Immature natural killer cell (primary cell): ENCODE results near the gene UIMC1. TPM values are rescaled to one million over a fixed set of nuclear protein-coding genes. Genes with fewer than 3 reads are reported as not detected.
A peak's percentile ranks its signal among the peaks of the same experiment; 100 is the strongest.
"Not testable (repeated sequence)": the region's sequence is repeated elsewhere in the genome, so short reads cannot be mapped to it uniquely, and the experiment has no call there.

ENCODE experiments used
- DNase-seq, 3 donors: peaks; one replicate each; pipeline ENCODE4 v3.0.0; 2022; ENCODE audit warnings: mixed read lengths in 1 of 3
- H3K27ac Mint-ChIP-seq, 6 donors: one replicate each; pipeline ENCODE4 v1.8.0; 2020; ENCODE audit warnings: mixed read lengths in 6 of 6, mild to moderate bottlenecking in 5 of 6, inconsistent platforms in 4 of 6, moderate library complexity in 3 of 6
- H3K27me3 Mint-ChIP-seq, 3 donors: one replicate each; pipeline ENCODE4 v1.8.0; 2020 to 2021; ENCODE audit warnings: low read depth in 3 of 3, mild to moderate bottlenecking in 3 of 3, mixed read lengths in 3 of 3, moderate library complexity in 3 of 3, inconsistent platforms in 1 of 3
- H3K36me3 Mint-ChIP-seq, 3 donors: one replicate each; pipeline ENCODE4 v1.8.0; 2020; ENCODE audit warnings: mixed read lengths in 3 of 3, inconsistent platforms in 2 of 3, mild to moderate bottlenecking in 2 of 3
- H3K4me1 Mint-ChIP-seq, 2 donors: one replicate each; pipeline ENCODE4 v1.8.0; 2020; ENCODE audit warnings: inconsistent platforms in 2 of 2, mild to moderate bottlenecking in 2 of 2, mixed read lengths in 2 of 2, moderate library complexity in 1 of 2
- H3K4me3 Mint-ChIP-seq, 5 donors: one replicate each; pipeline ENCODE4 v1.8.0; 2020; ENCODE audit warnings: mild to moderate bottlenecking in 5 of 5, mixed read lengths in 5 of 5, inconsistent platforms in 3 of 5, moderate library complexity in 3 of 5
- H3K9me3 Mint-ChIP-seq, 6 donors: one replicate each; pipeline ENCODE4 v1.8.0; 2020; ENCODE audit warnings: mild to moderate bottlenecking in 6 of 6, mixed read lengths in 6 of 6, inconsistent platforms in 4 of 6, moderate library complexity in 3 of 6
- polyA plus RNA-seq, 3 donors: library from polyadenylated mRNA; unstranded; fragments of 300-500 nt; fragmentation: Illumina TruSeq; gene quantifications; one replicate each; pipeline ENCODE4 v1.2.3, GENCODE V29; 2021

The UIMC1 gene
- polyA plus RNA-seq, 3 donors from 2014 or later, result 12.8 to 21.5 (median 14.9) TPM

DNA sequence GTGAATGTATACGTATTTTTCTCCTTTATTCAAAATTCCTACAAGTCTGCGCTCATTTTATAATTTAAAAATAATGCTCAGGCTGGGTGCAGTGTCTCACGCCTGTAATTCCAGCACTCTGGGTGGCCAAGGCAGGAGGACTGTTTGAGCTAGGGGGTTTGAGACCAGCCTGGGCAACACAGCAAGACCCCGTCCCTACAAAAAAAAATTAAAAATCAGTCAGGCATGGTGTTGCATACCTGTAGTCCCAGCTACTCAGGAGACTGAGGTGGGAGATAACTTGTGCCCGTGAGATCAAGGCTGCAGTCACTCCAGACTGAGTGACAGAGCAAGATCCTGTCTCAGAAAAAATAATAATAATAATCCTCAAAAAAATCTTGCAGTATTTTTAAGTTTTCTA lies 7.8 kb downstream of the UIMC1 start:
- peaks cover 0 to 7% (median 6%) of the 10 kb centered on the region in 3 donors for H3K36me3 Mint-ChIP-seq
- no peak overlapping the region for H3K4me3 Mint-ChIP-seq
- no peaks in the 10 kb centered on the region for H3K27me3 Mint-ChIP-seq
- H3K27ac Mint-ChIP-seq, result no peak overlapping the region
- peaks cover 47 to 74% of the 10 kb centered on the region in 2 donors for H3K4me1 Mint-ChIP-seq
- peaks cover 0 to 2% (median 0%) of the 10 kb centered on the region in 6 donors for H3K9me3 Mint-ChIP-seq
- DNase-seq, result no peak

DNA sequence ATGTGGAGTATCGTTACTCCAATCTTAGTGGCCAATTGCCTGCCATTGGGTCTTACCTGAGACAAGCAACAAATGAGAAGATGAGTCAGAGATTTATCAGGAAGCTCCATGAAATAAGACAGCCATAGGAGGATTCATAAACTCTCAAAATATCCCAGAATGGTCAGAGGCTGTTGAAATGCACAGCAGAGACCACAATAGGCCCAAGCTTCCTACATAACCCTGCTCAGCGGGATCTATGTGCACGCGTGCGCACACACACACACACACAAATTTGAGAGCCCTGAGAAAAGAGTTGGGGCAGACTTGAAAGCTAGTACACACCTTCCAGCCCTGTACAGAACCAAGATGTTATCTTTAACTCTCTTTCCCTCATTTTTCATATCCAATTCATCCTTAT lies 9.8 kb downstream of the UIMC1 start:
- Mint-ChIP-seq H3K9me3 (peaks cover 0 to 2% (median 0%) of the 10 kb centered on the region in 6 donors), H3K27me3 (no peaks in the 10 kb centered on the region), H3K4me1 (peaks cover 49 to 80% of the 10 kb centered on the region in 2 donors), H3K4me3 (no peak overlapping the region), H3K36me3 (peaks cover 0 to 7% (median 6%) of the 10 kb centered on the region in 3 donors), H3K27ac (peak overlapping the region in 3 of 6 donors; percentile 36 to 79 (median 70))
- DNase-seq, result no peak

DNA sequence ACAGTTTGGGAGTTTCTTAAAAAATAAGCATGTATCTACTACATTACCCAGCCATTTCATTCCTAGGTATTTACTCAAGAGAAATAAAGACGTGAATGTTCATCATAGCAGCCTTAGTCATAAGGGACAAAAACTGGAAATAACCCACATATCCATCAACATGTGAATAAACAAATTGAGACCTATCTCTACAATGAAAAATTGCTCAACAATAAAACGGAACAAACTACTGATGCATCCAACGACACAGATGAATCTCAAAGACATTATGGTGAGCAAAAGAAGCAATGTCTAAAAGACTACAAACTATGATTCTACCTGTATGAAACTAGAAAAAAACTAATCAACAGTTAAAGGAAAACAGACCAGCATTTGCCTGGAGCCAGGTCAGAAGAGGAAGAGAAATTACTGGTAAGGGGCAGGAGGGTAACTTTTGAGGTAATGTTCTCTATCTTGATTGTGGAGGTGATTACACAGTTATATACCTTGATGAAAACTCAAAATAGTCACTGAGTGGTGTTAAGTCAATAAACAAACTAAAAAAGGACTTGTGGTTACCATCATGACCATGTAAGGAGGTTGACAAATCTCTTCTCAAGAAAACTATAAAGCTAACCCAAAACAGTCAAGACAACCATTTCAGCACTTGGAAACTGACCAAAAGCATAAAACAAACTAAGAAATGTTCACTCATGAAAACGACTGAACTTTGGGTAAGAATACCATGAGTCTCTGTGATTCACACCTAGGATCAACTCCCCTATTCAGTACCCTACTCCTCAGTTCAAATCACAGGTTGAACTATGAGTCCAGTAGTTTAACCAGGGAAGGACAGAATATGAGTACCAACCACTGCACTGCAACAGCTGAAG lies 10.4 kb downstream of the UIMC1 start:
- H3K27ac Mint-ChIP-seq, result peak overlapping the region; percentile 9 to 79 (median 34)
- no peak for DNase-seq
- peaks cover 0 to 7% (median 6%) of the 10 kb centered on the region in 3 donors for H3K36me3 Mint-ChIP-seq
- H3K9me3 Mint-ChIP-seq, result peaks cover 0 to 2% (median 0%) of the 10 kb centered on the region in 6 donors
- peaks cover 47 to 77% of the 10 kb centered on the region in 2 donors for H3K4me1 Mint-ChIP-seq
- H3K4me3 Mint-ChIP-seq, result peak overlapping the region in 1 of 5 donors; percentile 1
- H3K27me3 Mint-ChIP-seq, result peaks cover 0 to 2% (median 0%) of the 10 kb centered on the region in 3 donors

DNA sequence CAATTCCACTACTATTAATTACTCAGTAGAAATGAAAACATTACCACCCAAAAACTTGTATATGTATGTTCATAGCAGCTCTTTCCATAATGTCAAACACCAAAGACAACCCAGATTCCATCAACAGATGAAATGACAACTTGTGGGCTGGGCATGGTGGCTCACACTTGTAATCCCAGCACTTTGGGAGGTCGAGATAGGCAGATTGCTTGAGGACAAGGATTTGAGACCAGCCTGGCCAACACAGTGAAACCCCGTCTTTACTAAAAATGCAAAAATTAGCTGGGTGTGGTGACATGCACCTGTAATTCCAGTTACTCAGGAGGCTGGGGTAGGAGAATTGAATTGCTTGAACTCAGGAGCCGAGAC lies 11.5 kb downstream of the UIMC1 start:
- H3K27ac Mint-ChIP-seq, result peak overlapping the region in 1 of 6 donors; percentile 22
- peaks cover 44 to 67% of the 10 kb centered on the region in 2 donors for H3K4me1 Mint-ChIP-seq
- H3K4me3 Mint-ChIP-seq, result no peak overlapping the region
- H3K36me3 Mint-ChIP-seq, result peaks cover 0 to 7% (median 6%) of the 10 kb centered on the region in 3 donors
- H3K9me3 Mint-ChIP-seq, result peaks cover 0 to 2% (median 0%) of the 10 kb centered on the region in 6 donors
- DNase-seq, result no peak
- peaks cover 0 to 2% (median 0%) of the 10 kb centered on the region in 3 donors for H3K27me3 Mint-ChIP-seq

DNA sequence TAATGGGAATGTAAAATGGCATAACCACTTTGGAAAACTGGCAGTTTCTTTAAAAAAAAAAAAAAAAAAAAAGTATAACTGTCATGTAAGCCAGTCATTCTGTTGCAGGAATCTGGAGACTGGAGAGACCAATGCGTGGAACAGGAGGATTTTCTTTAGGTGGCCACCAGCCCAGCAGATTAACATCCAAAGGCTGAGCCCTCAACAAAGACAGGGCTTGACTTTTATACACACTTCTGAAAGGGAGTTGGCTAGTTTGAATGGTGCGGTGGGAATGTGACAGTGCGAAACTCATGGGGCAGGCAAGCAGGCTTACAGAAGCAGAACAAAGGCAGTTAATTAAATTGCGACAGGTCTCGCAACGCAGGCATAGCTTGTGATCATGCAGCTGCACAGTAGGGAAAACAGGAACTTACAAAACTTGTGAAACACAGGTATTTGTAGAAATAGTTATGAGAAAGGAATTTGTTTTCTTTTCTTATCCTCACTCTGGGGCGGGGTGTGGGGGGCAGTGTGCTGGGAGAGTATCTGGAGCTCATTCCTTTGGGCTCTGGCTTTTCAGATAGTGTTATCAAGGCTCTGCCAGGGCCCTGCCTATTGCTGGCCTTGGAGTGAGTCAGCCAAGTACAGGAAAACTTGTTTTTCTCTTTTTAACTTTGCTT lies 12.0 kb downstream of the UIMC1 start:
- no peak overlapping the region for H3K4me3 Mint-ChIP-seq
- H3K9me3 Mint-ChIP-seq, result peaks cover 0 to 2% (median 0%) of the 10 kb centered on the region in 6 donors
- no peak for DNase-seq
- H3K4me1 Mint-ChIP-seq, result peaks cover 46 to 62% of the 10 kb centered on the region in 2 donors
- H3K27ac Mint-ChIP-seq, result peak overlapping the region in 1 of 6 donors; percentile 22
- H3K36me3 Mint-ChIP-seq, result peaks cover 0 to 7% (median 6%) of the 10 kb centered on the region in 3 donors
- H3K27me3 Mint-ChIP-seq, result peaks cover 0 to 2% (median 0%) of the 10 kb centered on the region in 3 donors

DNA sequence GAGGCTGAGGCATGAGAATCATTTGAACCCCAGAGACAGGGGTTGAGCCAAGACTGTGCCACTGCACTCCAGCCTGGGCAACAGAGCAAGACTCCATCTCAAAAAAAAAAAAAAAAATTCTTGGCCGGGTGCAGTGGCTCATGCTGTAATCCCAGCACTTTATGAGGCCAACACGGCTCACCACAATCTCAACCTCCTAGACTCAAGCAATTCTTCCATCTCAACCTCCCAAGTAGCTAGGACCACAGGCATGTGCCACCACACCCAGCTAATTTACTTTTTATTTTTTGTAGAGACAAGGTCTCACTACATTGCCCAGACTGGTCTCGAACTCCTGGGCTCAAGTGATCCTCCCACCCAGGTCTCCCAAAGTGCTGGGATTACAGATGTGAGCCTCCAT lies 13.5 kb downstream of the UIMC1 start:
- not testable (repeated sequence) for H3K9me3 Mint-ChIP-seq, H3K4me3 Mint-ChIP-seq, H3K27me3 Mint-ChIP-seq, DNase-seq, H3K36me3 Mint-ChIP-seq
- Mint-ChIP-seq H3K27ac (peak overlapping the region in 1 of 6 donors; percentile 14), H3K4me1 (peaks cover 46 to 69% of the 10 kb centered on the region in 2 donors)

GRCh38 chr5:176987583-176987982 lies 19.0 kb downstream of the UIMC1 start:
- H3K27ac Mint-ChIP-seq, result no peak overlapping the region

GRCh38 chr5:176986280-176986679 lies 20.3 kb downstream of the UIMC1 start:
- Mint-ChIP-seq H3K4me1 (peaks cover 36 to 42% of the 10 kb centered on the region in 2 donors), H3K27ac (no peak overlapping the region), H3K36me3 (peaks cover 0 to 4% (median 0%) of the 10 kb centered on the region in 3 donors), H3K9me3 (no peaks in the 10 kb centered on the region), H3K4me3 (no peak overlapping the region), H3K27me3 (no peaks in the 10 kb centered on the region)
- DNase-seq, result no peak

More at GRCh38 chr5:176987583-176987982, 19.0 kb downstream of the UIMC1 start:
- Mint-ChIP-seq H3K27me3 (peaks cover 0 to 2% (median 0%) of the 10 kb centered on the region in 3 donors), H3K4me1 (peaks cover 34 to 44% of the 10 kb centered on the region in 2 donors), H3K36me3 (no peaks in the 10 kb centered on the region), H3K9me3 (no peaks in the 10 kb centered on the region), H3K4me3 (no peak overlapping the region)
- no peak for DNase-seq

GRCh38 chr5:176985516-176985915 lies 21.1 kb downstream of the UIMC1 start:
- H3K9me3 Mint-ChIP-seq, result no peaks in the 10 kb centered on the region
- H3K4me1 Mint-ChIP-seq, result peaks cover 34 to 42% of the 10 kb centered on the region in 2 donors
- H3K27me3 Mint-ChIP-seq, result no peaks in the 10 kb centered on the region
- peak overlapping the region in 1 of 5 donors; percentile 43 for H3K4me3 Mint-ChIP-seq
- peak overlapping the region in 3 of 6 donors; percentile 22 to 55 (median 46) for H3K27ac Mint-ChIP-seq
- peak in 1 of 3 donors; percentile 8 for DNase-seq
- peaks cover 0 to 4% (median 0%) of the 10 kb centered on the region in 3 donors for H3K36me3 Mint-ChIP-seq

DNA sequence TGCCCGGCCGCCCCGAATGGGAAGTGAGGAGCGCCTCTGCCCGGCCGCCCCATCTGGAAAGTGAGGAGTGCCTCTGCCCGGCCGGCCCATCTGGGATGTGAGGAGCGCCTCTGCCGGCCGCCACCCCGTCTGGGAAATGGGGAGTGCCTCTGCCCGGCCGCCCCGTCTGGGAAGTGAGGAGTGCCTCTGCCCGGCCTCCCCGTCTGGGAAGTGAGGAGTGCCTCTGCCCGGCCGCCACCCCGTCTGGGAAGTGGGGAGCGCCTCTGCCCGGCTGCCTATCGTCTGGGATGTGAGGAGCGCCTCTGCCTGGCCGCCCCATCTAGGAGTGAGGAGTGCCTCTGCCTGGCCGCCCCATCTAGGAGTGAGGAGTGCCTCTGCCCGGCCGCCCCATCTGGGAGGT lies 22.4 kb downstream of the UIMC1 start:
- H3K4me3 Mint-ChIP-seq, DNase-seq, H3K27me3 Mint-ChIP-seq, H3K27ac Mint-ChIP-seq, H3K9me3 Mint-ChIP-seq, H3K36me3 Mint-ChIP-seq: not testable (repeated sequence)
- H3K4me1 Mint-ChIP-seq, result peaks cover 31 to 41% of the 10 kb centered on the region in 2 donors

DNA sequence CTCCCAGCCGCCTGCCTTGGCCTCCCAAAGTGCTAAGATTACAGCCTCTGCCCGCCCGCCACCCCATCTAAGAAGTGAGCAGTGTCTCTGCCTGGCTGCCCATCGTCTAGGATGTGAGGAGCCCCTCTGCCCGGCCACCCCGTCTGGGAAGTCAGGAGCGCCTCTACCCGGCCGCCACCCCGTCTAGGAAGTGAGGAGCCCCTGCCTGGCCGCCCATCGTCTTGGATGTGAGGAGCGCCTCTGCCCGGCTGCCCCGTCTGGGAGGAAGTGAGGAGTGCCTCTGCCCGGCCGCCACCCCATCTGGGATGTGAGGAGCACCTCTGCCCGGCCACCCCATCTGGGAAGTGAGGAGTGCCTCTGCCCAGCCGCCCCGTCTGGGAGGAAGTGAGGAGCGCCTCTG lies 23.0 kb downstream of the UIMC1 start:
- not testable (repeated sequence) for H3K27ac Mint-ChIP-seq, H3K9me3 Mint-ChIP-seq, H3K4me3 Mint-ChIP-seq, H3K27me3 Mint-ChIP-seq, DNase-seq
- H3K4me1 Mint-ChIP-seq, result peaks cover 29 to 35% of the 10 kb centered on the region in 2 donors
- peaks cover 0 to 12% (median 9%) of the 10 kb centered on the region in 3 donors for H3K36me3 Mint-ChIP-seq

DNA sequence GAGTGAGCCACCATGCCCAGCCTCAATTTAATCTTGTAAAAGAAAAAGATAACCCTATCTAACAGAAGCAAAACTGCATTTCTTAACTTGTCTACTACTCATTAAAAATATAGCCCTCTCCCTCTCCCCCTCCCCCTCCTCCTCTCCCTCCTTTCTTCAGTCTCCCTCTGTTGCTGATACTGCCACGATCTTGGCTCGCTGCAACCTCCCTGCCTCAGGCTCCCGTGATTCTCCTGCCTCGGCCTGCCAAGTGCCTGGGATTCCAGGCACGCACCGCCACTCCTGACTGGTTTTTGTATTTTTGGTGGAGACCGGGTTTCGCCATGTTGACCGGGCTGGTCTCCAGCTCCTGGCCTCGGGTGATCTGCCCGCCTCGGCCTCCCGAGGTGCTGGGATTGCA lies 23.5 kb downstream of the UIMC1 start:
- H3K36me3 Mint-ChIP-seq, result peaks cover 0 to 12% (median 9%) of the 10 kb centered on the region in 3 donors
- DNase-seq, H3K9me3 Mint-ChIP-seq, H3K27me3 Mint-ChIP-seq, H3K4me3 Mint-ChIP-seq: not testable (repeated sequence)
- peaks cover 25 to 30% of the 10 kb centered on the region in 2 donors for H3K4me1 Mint-ChIP-seq
- peak overlapping the region in 1 of 6 donors; percentile 67 for H3K27ac Mint-ChIP-seq

- Mint-ChIP-seq H3K36me3 (peaks cover 0 to 12% (median 9%) of the 10 kb centered on the region in 3 donors), H3K4me1 (peaks cover 8 to 17% of the 10 kb centered on the region in 2 donors), H3K4me3 (no peak overlapping the region), H3K27me3 (no peaks in the 10 kb centered on the region), H3K9me3 (no peaks in the 10 kb centered on the region), H3K27ac (peak overlapping the region in 1 of 6 donors; percentile 24)
- DNase-seq, result no peak
These were observed 25.8 kb downstream of the UIMC1 start for GRCh38 chr5:176980818-176981217.

DNA sequence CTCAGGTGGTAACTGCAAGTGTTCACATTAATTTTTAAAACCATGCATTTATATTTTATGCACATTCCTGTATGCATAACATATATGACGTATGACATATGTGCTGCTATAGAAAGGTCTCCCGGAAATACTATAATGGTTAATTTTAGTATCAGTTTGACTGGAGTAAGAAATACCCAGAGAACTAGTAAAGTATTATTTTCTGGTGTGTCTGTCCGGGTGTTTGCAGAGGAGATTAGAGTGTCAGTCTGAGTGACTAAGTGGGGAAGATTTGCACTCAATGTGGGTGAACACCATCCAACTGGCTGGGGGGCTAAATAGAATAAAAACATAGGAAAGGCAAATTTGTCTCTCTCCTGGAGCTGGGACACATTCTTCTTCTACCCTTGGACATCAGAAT lies 26.9 kb downstream of the UIMC1 start:
- Mint-ChIP-seq H3K4me3 (no peak overlapping the region), H3K36me3 (peaks cover 4 to 18% (median 9%) of the 10 kb centered on the region in 3 donors), H3K4me1 (peaks cover 2 to 14% of the 10 kb centered on the region in 2 donors), H3K9me3 (no peaks in the 10 kb centered on the region), H3K27ac (peak overlapping the region in 1 of 6 donors; percentile 48), H3K27me3 (no peaks in the 10 kb centered on the region)
- DNase-seq, result no peak
